GM19043 (cell line): ENCODE measurements around the gene PDE3B.
A peak's percentile ranks its signal among the peaks of the same experiment; 100 is the strongest.
"Not testable (repeated sequence)": the region's sequence is repeated elsewhere in the genome, so short reads cannot be mapped to it uniquely, and the experiment has no call there.

Experiments used
- ATAC-seq: cut with Tn5 transposase; IDR thresholded peaks from one replicate; pipeline ENCODE4 v1.9.1; 2021; ENCODE audit warnings: low read depth; ENCODE audit not compliant: unreplicated experiment

PDE3B gene

DNA sequence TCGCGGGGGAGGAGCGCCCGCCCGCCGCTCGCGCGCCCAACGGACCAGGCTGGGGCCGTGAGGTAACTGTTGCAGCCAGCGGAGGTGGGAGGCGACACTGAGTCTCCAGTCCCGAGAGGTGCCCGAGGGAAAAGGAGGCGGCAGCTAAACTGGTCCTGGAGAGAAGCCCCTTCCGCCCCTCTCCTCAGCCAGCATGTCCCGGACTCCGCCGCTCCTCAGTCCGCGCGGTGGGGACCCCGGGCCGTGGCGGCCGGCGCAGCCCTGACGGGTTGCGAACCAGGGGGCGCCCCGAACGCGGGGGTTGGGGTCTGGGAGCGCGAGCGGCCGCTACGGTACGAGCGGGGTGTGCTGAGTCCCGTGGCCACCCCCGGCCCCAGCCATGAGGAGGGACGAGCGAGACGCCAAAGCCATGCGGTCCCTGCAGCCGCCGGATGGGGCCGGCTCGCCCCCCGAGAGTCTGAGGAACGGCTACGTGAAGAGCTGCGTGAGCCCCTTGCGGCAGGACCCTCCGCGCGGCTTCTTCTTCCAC is at the start of gene PDE3B:
Gene PDE3B, plus strand, starts transcription at position 108 of the 529 bp plus-strand sequence. Its CDS starts 272 bp downstream, at position 380.
- peak; percentile 62 for ATAC-seq

DNA sequence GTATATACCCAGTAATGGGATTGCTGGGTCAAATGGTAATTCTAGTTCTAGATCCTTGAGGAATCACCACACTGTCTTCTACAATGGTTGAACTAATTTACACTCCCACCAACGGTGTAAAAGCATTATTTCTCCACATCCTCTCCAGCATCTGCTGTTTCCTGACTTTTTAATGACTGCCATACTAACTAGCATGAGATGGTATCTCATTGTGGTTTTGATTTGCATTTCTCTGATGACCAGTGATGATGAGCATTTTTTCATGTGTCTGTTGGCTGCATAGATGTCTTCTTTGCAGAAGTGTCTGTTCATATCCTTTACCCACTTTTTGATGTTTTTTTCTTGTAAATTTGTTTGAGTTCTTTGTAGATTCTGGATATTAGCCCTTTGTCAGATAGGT is 48.3 kb upstream of the PDE3B start:
- ATAC-seq, result not testable (repeated sequence)

DNA sequence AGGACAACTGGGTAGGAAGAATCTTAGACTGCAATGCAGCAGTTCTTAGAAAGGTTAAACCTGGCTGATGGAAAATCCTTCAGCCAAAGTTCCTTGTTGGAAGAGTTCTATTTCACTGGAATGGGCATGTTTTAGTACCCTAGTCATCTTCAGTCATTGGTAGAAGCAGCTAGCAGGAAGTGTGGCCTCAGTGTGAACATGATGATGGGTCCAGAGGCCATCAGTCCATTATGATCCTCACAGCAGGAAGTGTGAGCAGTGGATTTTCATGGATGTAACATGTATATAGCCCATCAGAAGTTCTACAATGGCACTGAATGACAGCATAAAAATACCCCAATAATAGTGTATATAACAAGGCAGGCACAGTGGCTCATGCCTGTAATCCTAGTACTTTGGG is 35.9 kb upstream of the PDE3B start:
- no peak for ATAC-seq

DNA sequence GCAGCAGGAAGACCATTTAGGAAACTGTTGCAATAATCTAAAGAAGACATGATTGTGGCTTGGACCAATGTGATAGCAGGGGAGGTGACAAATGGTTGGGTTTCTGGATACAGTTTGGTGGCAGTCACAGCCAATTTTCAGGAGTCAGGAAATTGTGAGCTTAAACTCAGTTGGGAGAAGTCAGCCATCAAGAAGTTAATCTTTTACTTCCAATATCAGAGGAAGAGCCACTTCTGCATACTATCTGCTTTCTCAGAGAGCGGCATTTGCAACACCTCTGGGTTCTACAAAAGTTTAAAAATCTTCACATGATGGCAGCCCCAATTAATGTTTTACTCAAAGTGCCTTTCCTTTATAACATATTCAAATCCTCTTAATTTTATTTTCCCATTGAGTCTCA is 33.7 kb upstream of the PDE3B start:
- no peak for ATAC-seq

DNA sequence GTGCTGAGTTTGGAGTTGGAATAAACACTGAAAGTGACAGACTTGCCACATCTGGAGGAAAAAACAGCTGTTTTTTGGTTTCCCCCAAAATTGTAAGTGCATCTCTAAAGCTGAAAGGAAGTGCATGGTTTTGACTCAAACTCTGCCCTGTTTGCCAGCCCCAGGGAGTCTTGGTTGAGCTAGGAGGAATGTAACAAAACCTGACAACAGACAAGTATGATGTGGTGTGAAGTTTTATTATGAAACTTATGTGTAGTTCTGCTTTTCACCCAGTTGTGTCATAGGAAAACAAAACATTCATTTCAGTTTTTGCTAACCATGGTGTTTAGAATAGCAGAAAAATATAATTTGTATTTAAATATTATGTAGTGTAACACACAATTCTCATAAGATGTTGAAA is 31.7 kb upstream of the PDE3B start:
- no peak for ATAC-seq

DNA sequence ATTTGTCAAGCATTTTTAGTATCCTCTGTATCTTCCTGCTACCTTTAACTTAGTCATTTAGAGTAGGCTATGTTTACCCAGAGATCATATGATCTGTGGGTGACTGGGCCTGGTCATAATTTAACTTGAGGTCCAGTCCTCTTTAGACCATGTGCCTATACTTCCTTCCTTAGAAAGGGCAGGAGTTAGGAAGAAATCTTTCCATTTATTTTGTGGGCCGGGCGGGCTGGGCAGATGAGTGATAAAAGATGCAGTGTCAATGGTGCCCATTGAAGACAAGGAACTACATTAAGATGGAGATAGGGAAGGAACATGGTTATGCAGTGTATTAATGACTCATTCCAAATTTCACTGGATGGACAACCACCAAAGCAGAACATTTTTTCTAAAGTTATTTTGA is 30.9 kb upstream of the PDE3B start:
- no peak for ATAC-seq

DNA sequence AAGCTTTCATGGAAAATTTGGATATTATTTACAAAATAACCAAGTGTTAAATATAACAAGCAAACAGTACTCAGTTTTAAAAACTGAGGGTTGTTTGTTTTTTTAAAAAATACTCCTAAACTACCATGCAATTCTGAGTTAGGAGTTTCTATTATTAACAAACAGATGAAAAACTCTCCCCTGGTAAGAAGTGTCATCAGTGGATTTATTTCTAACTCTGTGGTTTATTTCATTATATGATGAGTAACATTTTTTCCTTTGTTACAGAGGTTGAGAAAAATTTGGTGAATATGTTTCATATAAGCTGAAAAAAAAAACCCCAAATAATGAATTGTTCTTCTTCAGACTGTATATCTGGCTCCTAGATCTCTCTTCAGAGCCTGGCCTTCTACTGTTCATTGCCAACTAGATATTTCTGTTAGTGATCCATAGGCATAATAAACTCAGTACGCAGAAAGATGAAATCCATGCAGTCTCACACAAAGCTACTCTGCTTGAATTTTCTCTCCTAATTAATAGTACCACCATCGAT is 29.4 kb upstream of the PDE3B start:
- ATAC-seq, result no peak

DNA sequence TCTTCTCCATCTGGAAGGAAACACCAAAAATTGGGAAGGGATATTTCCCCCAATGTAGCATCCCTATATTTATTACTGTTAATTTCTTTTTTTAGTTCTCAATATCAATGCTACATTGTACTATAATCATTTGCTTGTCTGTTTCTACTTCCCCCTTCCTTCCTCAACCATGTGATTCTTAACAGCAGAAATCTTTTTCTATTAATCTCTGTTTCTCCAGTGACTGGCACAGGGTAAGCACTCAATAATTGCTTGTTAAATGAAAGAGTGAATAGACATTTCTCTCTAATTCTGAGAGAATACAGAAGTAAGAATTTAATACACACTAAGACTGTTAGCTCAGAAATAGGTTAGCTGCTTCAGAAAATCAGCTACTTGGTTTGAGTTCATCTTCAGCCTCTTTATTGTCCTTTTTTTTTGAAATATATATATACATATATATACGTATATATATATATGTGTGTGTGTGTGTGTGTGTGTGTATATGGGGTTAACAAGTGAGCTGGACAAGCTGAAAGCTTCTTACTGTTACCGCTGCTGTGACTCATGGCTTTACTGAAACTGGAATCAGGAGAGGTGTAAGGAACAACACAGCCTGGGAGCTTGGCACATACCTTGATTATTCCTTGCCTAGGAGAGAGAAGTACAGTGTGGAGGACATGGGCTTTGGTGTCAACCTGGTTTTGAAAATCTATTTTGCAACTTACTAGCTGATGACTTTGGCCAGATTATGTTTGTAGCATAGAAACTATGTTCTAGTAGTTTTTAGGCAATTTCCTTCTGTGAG is 26.2 kb upstream of the PDE3B start:
- no peak for ATAC-seq

DNA sequence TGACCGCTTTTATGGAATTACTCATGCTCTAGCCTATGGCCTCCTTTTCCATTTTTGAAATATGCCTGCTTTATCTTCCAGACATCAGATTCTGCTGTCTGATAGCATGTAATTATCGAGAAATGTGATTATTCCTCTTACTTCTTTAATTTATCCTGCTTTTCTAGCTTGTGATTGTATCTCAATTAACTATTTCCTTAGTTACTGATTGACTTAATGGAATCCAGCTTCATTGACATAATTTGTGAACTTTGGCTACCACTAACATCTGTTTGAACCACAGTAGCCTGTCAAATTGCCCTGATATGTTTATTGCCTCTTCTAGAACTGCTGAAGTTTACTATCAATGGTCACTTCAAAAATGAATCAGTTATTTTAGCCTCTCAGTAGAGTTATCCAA is 25.5 kb upstream of the PDE3B start:
- no peak for ATAC-seq

DNA sequence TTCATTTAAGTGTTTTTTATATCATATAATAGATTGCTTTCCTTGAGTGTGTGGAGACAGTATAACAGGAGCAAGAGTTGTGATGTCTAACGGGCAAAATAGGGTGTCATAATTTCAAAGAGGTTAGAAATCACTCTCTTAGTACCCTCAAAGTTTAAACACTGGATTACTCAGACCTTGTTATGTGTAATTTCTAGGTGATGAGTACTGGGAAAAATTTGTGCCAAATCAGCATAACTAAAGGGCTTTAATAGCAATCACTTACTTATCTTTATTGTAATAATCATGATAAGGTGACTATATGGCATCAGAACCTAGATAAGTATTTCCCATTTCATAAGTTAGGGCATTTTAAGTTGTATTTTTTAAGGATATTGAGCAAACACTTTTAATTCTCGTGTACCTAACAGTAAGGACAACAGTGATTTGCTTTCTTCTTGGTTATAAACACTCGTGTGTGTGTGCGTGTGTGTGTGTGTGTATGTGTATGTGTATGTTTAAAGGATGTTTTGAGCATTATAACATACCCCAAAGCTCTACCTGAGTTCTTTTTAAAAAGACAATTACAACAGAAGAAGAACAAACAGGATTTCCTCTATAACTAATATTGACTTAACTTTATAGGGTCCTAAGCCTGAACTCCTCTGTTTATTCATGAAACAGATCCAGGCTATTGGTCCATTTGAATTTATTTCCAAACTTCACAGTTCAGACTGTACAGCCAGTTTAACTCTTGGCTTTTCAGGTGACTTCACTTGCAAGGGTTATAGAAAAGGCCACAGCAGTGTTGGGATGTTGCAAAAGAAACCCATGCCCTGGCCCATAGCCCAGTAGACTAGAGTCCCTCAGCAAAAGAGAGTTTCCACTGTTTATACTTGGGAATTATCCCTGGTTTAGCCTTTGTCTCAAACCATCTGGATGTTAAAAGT is 23.7 kb upstream of the PDE3B start:
- ATAC-seq, result no peak

DNA sequence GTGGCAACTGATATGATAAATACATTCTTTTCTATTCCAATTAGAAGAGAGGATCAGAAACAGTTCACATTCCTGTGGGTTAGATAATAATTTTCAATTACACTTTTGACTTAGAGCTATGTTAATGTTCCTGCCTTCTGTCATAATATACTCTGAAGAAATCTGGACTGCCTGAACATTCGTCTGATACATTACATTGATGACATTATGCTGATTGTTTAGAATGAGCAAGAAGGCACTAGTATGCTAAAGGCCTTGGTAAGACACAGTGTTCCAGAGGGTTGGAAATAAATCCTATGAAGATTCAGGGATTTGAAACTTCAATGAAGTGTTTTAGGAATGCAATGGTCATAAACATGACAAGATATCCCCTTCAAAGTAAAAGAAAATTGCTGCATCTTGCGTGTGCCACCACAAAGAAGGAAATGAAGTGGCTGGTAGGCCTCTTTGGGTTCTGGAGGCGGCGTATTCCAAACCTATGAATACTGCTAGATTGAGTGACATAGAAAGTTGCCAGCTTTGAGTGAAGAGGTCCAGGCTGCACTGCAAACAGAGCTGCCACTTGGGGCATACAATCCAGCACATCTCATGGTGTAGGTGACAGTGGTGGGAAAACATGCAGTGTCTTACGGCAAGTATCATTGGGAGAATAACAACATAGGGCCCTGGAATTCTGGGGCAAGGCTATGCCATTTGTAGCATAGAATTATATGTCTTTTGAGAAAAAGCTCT is 21.2 kb upstream of the PDE3B start:
- no peak for ATAC-seq

DNA sequence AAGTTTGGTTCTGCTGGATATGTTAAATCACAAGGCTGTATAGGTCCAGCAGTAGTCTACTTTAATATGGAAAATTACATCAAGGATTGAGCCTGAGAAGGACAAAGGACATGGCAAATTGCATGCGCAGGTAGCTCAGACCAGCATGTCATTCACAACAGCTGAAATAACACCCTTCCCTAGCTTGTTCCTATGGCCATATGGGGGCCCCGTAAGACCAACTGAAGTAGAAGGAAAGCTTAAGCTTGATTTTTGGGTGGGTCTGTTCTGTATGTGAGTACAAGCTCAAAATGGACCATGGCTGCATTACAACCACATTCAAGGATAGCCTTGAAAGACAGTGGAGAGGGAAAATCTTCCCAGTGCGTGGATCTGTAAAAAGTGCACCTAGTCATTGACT is 20.6 kb upstream of the PDE3B start:
- ATAC-seq, result no peak

DNA sequence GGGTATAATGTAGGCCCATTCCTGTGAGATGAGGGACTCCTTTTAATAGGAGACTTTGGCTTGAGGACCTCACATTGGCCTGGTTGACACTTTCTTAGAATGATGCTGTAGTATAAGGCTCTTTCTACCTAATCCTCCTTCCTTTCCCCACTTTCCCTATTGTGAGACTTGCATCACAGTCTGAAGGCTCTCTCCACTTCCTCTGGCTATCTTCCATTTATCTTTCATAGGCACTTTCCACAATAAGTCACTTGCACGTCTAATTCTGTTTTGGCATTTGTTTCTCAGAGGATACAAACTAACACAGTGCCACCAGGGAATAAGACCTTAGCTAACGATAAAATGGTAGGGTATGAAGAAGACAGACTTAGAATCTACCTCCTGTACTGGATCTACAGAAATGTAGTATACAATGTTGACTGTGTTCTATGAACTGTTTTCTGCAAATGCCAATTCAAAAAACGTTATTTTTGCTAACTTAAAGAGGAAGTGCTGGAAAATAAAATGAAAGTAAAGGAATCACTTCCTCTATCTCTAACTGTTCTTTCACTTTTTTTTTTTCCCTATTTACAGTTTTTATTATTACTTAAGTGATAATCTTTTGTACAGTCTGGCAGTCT is 17.9 kb upstream of the PDE3B start:
- ATAC-seq, result no peak

DNA sequence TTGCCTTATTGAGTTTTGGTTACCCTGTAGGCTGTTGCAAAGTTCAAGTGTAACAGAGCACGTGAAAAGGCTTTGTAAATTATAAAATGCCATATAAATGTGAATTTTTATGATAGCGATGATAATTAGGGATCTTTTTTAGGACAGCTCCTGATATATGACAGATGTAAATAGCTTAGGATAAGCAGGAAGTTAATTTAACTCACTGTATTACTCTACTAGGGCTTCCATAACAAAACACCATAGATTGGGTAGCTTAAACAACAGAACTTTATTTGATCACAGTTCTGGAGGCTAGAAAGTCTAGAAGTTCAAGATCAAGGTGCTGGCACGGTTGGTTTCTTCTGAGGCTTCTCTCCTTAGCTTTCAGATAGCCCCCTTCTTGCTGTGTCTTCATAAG is 17.0 kb upstream of the PDE3B start:
- no peak for ATAC-seq

DNA sequence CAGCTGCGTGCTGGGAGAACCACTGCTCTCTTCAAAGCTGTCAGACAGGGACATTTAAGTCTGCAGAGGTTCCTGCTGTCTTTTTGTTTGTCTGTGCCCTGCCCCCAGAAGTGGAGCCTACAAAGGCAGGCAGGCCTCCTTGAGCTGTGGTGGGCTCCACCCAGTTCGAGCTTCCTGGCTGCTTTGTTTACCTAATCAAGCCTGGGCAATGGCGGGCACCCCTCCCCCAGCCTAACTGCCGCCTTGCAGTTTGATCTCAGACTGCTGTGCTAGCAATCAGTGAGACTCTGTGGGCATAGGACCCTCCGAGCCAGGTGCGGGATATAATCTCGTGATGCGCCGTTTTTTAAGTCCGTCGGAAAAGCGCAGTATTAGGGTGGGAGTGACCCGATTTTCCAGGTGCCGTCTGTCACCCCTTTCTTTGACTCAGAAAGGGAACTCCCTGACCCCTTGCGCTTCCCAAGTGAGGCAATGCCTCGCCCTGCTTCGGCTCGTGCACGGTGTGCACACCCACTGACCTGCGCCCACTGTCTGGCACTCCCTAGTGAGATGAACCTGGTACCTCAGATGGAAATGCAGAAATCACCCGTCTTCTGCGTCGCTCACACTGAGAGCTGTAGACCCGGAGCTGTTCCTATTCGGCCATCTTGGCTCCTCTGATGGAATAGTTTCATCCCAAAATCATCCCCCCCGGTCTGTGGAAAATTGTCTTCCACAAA is 9.9 kb upstream of the PDE3B start:
- ATAC-seq, result not testable (repeated sequence)

DNA sequence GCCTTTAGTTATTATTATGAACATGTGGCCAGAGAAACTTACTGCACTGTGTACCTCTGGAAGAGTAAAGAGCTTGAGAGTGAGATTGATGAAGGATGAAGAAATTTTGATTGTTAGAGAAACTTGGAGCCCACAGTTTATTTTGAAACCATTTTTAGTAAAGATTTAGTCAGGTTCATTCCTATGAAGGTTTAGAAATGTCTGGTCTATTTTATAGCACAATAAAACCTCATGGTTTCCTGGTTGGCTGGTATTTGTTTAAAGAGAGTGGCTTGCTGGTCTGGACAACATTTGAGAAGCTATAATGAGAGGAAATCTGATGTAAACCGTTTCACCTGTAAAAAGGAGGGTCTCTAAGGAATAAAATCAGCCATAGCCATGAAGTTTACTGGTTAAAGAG is 8.8 kb upstream of the PDE3B start:
- no peak for ATAC-seq

DNA sequence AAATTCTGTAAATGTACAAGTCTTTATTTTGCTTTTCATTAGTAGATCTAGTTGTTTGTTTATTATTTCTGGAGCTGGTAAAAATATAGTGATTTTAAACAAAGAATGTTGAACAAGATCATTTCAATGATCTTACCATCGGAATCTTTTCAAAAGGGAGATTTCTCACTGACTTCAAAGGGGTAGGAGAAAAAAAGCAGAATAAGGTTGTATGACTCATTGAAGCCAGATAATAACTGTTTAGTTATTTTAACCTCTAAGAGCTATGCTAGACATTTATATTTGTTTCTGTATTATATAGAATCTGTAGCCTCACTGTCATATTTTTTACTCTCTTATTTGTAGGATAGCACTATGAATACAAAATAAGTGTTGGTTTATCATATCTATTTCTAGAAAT is 8.1 kb upstream of the PDE3B start:
- ATAC-seq, result no peak

DNA sequence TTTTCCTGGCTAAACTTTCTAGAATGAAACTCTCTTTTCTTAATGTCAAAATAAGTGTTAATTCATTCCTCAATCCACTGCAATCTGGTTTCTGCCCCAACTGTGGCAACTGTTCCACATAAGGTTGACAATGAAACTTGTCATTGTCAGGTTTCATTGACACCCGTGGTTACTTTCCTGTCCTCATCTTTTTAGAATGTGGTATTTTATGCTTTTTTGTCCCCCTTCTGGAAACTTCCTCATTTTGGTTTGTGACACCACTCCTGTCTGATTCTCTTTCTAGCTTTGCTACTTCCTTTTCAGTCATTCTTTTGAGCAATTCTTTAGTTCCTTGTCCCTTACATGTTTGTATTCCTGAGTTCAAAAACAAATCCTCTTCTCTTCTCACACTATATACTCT is 7.5 kb upstream of the PDE3B start:
- no peak for ATAC-seq

DNA sequence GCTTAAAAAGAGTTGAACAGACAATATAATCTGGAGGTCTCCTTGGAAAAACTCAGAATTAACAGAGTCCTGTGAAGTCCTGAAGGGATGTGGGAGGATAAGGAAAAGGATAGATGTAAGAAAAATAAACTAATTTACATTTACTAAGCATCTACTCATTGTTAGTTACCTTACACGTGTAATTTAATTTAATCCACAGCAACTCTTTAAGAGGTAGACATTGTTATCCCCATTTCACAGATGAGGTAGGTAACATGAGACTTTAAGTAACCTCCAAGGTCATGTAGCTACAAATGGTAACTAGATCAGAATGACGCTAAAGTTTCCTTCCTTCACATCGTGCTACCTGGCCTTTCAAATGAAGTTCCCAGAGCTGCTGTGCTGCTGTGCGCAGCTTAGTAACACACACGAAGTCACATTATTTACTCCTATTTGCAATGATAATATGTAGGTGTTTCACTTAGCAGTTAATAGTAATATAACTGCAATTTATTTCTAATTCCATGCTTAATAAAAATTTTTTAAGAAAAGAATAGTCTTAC is 5.7 kb upstream of the PDE3B start:
- no peak for ATAC-seq
